ENCODE measurements around the gene MEI4. TPM values are rescaled to one million over a fixed set of nuclear protein-coding genes. Genes with fewer than 3 reads are reported as not detected.

The MEI4 gene
- total and polyA plus RNA-seq, 2 of the 8 experiments (the other 6 are each of a cell fraction or from before 2014, with no cell fraction given), result 0.05 to 0.24 TPM

DNA sequence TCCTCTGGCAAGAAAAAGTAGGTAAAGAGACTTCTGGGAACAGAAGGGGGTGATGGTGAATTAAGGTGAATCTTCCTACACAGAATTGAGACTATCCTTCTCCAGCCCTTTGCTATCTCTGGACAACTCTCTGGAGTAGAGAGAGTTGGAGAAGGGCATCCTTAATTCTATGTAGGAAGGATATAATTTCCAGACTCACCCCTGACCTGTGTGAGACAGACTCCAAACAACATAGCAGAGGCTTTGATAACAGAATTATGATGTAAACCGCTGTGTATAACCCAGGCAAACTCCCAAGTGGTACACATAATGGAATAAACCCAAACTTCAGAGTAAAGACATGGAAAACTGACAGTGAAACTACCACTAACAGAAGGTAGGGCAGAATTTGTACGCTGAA is 186.5 kb downstream of the MEI4 start (continued):
- TF ChIP-seq SP2 (IDR thresholded peaks at IDR 0.05; ENCODE audit: low read length) (no peak), SRF (IDR thresholded peaks at IDR 0.05; ENCODE audit: low read depth, low read length) (no peak)

All from H1 (cell line).